SK-N-SH (cell line): ENCODE data around the gene ERCC5. TPM values are rescaled to one million over a fixed set of nuclear protein-coding genes. Genes with fewer than 3 reads are reported as not detected.

Experiments used
- CTCF ChIA-PET: fragments of 300-600, 350-600 bp; formaldehyde crosslinking; extraction: SDS; loops from one replicate; lab custom pipeline; 2021; lab: Yijun Ruan, JAX
- POLR2A ChIA-PET: fragments of 350-600 bp; sonication (Branson Sonifier 250); formaldehyde crosslinking; extraction: SDS; loops from one replicate; lab custom pipeline; 2020; ENCODE audit warnings: antibody characterized with exemption, inconsistent platforms; lab: Yijun Ruan, JAX
- DNase-seq: peaks from one replicate; pipeline ENCODE4 v3.0.0; 2012
- H2AFZ ChIP-seq: fragments of 200-600 bp; sonication (generic); 2 replicates; pipeline ENCODE4 v1.8.1; 2016; ENCODE audit warnings: antibody characterized with exemption, mild to moderate bottlenecking, low read depth
- H3F3A ChIP-seq: fragments of 200-600 bp; sonication (generic); replicated peaks from 2 replicates; pipeline ENCODE3; 2016; ENCODE audit warnings: antibody characterized with exemption, mild to moderate bottlenecking; ENCODE audit not compliant: insufficient read depth
- H3K27ac ChIP-seq, 2 experiments: fragments of 200-500 bp in 1 of 2; fragments of 200-600 bp in 1 of 2; sonication (Bioruptor generic) in 1 of 2; sonication (generic), shearing (Covaris generic) in 1 of 2; 2 replicates each; pipeline versions ENCODE4 v1.5.1 to v1.6.1; 2014 to 2016; ENCODE audit warnings: low read depth in 2 of 2, inconsistent platforms in 1 of 2, low read length in 1 of 2, mild to moderate bottlenecking in 1 of 2, mixed read lengths in 1 of 2
- H3K27me3 ChIP-seq: fragments of 200-600 bp; sonication (generic), shearing (Covaris generic); 2 replicates; pipeline ENCODE4 v1.6.1; 2016; ENCODE audit warnings: mixed run types; ENCODE audit not compliant: insufficient read depth
- H3K36me3 ChIP-seq, 2 experiments: fragments of 200-500 bp in 1 of 2; fragments of 200-600 bp in 1 of 2; sonication (Bioruptor generic) in 1 of 2; sonication (generic) in 1 of 2; replicated peaks in 1 of 2; 2 replicates each; pipeline versions ENCODE3 to v1.5.1; 2014 to 2016; ENCODE audit warnings: low read length in 1 of 2, mild to moderate bottlenecking in 1 of 2; ENCODE audit not compliant: insufficient read depth in 2 of 2, control insufficient read depth in 1 of 2
- H3K4me1 ChIP-seq, 2 experiments: fragments of 200-500 bp in 1 of 2; fragments of 200-600 bp in 1 of 2; sonication (Bioruptor generic) in 1 of 2; sonication (generic), shearing (Covaris generic) in 1 of 2; 2 replicates each; pipeline versions ENCODE4 v1.5.1 to v1.6.1; 2014 to 2016; ENCODE audit warnings: low read depth in 1 of 2, low read length in 1 of 2, mixed run types in 1 of 2; ENCODE audit not compliant: insufficient read depth in 2 of 2, control insufficient read depth in 1 of 2
- H3K4me2 ChIP-seq: fragments of 200-600 bp; sonication (generic), shearing (Covaris generic); 2 replicates; pipeline ENCODE4 v1.6.1; 2017; ENCODE audit warnings: mixed run types
- H3K4me3 ChIP-seq, 2 experiments: fragments of 200-500 bp in 1 of 2; fragments of 200-600 bp in 1 of 2; sonication (Bioruptor generic) in 1 of 2; sonication (generic), shearing (Covaris generic) in 1 of 2; 2 replicates each; pipeline versions ENCODE4 v1.5.1 to v1.8.1; 2014 to 2016; ENCODE audit warnings: low read depth in 2 of 2, inconsistent platforms in 1 of 2, low read length in 1 of 2, mild to moderate bottlenecking in 1 of 2, mixed read lengths in 1 of 2, moderate library complexity in 1 of 2
- H3K79me2 ChIP-seq: fragments of 200-600 bp; sonication (generic); 2 replicates; pipeline ENCODE4 v1.8.1; 2017; ENCODE audit warnings: mild to moderate bottlenecking; ENCODE audit not compliant: insufficient read depth
- H3K9ac ChIP-seq: fragments of 200-600 bp; sonication (generic); 2 replicates; pipeline ENCODE4 v1.6.1; 2017; ENCODE audit warnings: mixed run types
- H3K9me2 ChIP-seq: fragments of 200-600 bp; sonication (generic); 2 replicates; pipeline ENCODE4 v1.6.1; 2017; ENCODE audit warnings: mixed run types
- H3K9me3 ChIP-seq: fragments of 200-600 bp; sonication (generic); 2 replicates; pipeline ENCODE4 v1.6.1; 2017; ENCODE audit warnings: mixed run types, mild to moderate bottlenecking, moderate library complexity
- H4K20me1 ChIP-seq: fragments of 200-600 bp; sonication (generic); 2 replicates; pipeline ENCODE4 v1.6.1; 2017; ENCODE audit warnings: mild to moderate bottlenecking, mixed run types; ENCODE audit not compliant: insufficient read depth
- CHD2 ChIP-seq: fragments of 150-350 bp; IDR thresholded peaks from 2 replicates; pipeline ENCODE4 v1.6.1; 2018; ENCODE audit warnings: low read length; ENCODE audit not compliant: partially characterized antibody
- EP300 ChIP-seq, 2 experiments: IDR thresholded peaks; 2 replicates each; pipeline versions ENCODE4 v1.4.0 to v1.6.1; 2012; ENCODE audit warnings: borderline replicate concordance in 1 of 2, low read depth in 1 of 2, low read length in 1 of 2
- EZH2phosphoT487 ChIP-seq: fragments of 200-600 bp; sonication (generic); IDR thresholded peaks from 2 replicates; pipeline ENCODE4 v1.6.1; 2017; ENCODE audit warnings: low read depth, mixed run types, mild to moderate bottlenecking, antibody characterized with exemption, moderate library complexity, borderline replicate concordance
- FOSL2 ChIP-seq: IDR thresholded peaks from 2 replicates; pipeline ENCODE4 v1.4.0; 2012; ENCODE audit warnings: low read depth, mild to moderate bottlenecking, moderate library complexity, borderline replicate concordance
- FOXJ3 ChIP-seq: sonication (generic); formaldehyde crosslinking; IDR thresholded peaks from 2 replicates; pipeline ENCODE4 v1.5.1; 2020; ENCODE audit warnings: mild to moderate bottlenecking, missing genetic modification reagents
- FOXM1 ChIP-seq: IDR thresholded peaks from 2 replicates; pipeline ENCODE4 v1.4.0; 2012; ENCODE audit warnings: low read depth, mild to moderate bottlenecking
- GABPA ChIP-seq: IDR thresholded peaks from 2 replicates; pipeline ENCODE4 v1.4.0; 2012; ENCODE audit warnings: low read depth, mild to moderate bottlenecking
- GATA2 ChIP-seq: sonication (generic); formaldehyde crosslinking; IDR thresholded peaks from 2 replicates; pipeline ENCODE4 v1.5.0; 2020; ENCODE audit warnings: mild to moderate bottlenecking, missing genetic modification reagents
- IRF3 ChIP-seq: fragments of 150-350 bp; IDR thresholded peaks from 2 replicates; pipeline ENCODE4 v1.6.1; 2016; ENCODE audit warnings: mild to moderate bottlenecking, low read depth, low read length
- JUND ChIP-seq: IDR thresholded peaks from 2 replicates; pipeline ENCODE4 v1.4.0; 2012
- MEF2A ChIP-seq: IDR thresholded peaks from 2 replicates; pipeline ENCODE4 v1.4.0; 2012; ENCODE audit warnings: low read depth, borderline replicate concordance
- MXI1 ChIP-seq: IDR thresholded peaks from 2 replicates; pipeline ENCODE4 v1.6.1; 2012; ENCODE audit warnings: mild to moderate bottlenecking, low read depth, low read length, improper control_type of control experiment
- NFIC ChIP-seq: IDR thresholded peaks from 2 replicates; pipeline ENCODE4 v1.4.0; 2012; ENCODE audit warnings: borderline replicate concordance
- POLR2AphosphoS5 ChIP-seq: IDR thresholded peaks from 2 replicates; pipeline ENCODE4 v1.6.1; 2012; ENCODE audit warnings: low read depth, low read length
- RAD21 ChIP-seq: IDR thresholded peaks from 2 replicates; pipeline ENCODE4 v1.6.1; 2012; ENCODE audit warnings: mild to moderate bottlenecking, low read length
- REST ChIP-seq: IDR thresholded peaks from 2 replicates; pipeline ENCODE4 v1.6.1; 2012; ENCODE audit warnings: mild to moderate bottlenecking, low read depth, low read length, moderate library complexity
- RFX5 ChIP-seq: IDR thresholded peaks from 2 replicates; pipeline ENCODE4 v1.6.1; 2012; ENCODE audit warnings: mild to moderate bottlenecking, improper control_type of control experiment, low read length
- RXRA ChIP-seq: IDR thresholded peaks from 2 replicates; pipeline ENCODE4 v1.4.0; 2012; ENCODE audit warnings: low read depth, mild to moderate bottlenecking, borderline replicate concordance
- TEAD4 ChIP-seq: IDR thresholded peaks from 2 replicates; pipeline ENCODE4 v1.4.0; 2012; ENCODE audit warnings: mild to moderate bottlenecking, borderline replicate concordance; ENCODE audit not compliant: insufficient read depth
- USF2 ChIP-seq: fragments of 150-350 bp; IDR thresholded peaks from 2 replicates; pipeline ENCODE4 v1.6.1; 2017; ENCODE audit warnings: antibody characterized with exemption, low read length, low read depth, borderline replicate concordance
- WGBS: methylation state at CpG from one replicate; pipeline ENCODE4 v1.1.6; 2017; ENCODE audit warnings: low lambda C conversion rate; 5-methylcytosine and 5-hydroxymethylcytosine counted together
- polyA plus RNA-seq, 3 experiments: library from polyadenylated mRNA; depleted of rRNA; stranded (reverse); fragments of >200 nt; gene quantifications; 2 replicates each; pipeline ENCODE4 v1.2.3, GENCODE V29; 2012

Gene ERCC5
- polyA plus RNA-seq, 1 of the 3 experiments (the other 2 are of a cell fraction), result 14.1 TPM

GRCh38 chr13:102901615-102902305 is 55.9 kb downstream of the ERCC5 start:
- no peak overlapping the region for H3K27ac ChIP-seq
- H3K4me1 ChIP-seq, result peaks cover 0 to 2% of the 10 kb centered on the region in 2 experiments; a peak in 2 of 4 replicates
- H3F3A ChIP-seq, result no peaks in the 10 kb centered on the region
- no peaks in the 10 kb centered on the region for H3K9me2 ChIP-seq
- H3K4me2 ChIP-seq, result no peak overlapping the region
- no peaks in the 10 kb centered on the region for H3K27me3 ChIP-seq
- peaks cover 3% of the 10 kb centered on the region; the same call in 1 of the 2 replicates for H3K9me3 ChIP-seq
- TF ChIP-seq JUND (no peak), REST (no peak), FOXM1 (no peak), FOSL2 (no peak), IRF3 (no peak), RFX5 (no peak), TEAD4 (no peak), FOXJ3 (no peak), RXRA (no peak), CHD2 (no peak), EZH2phosphoT487 (no peak), GATA2 (no peak), POLR2AphosphoS5 (no peak), MEF2A (no peak), EP300 (IDR thresholded peaks at IDR 0.05; ENCODE audit: borderline replicate concordance in 1 of 2, low read depth in 1 of 2, low read length in 1 of 2) (no peak), RAD21 (no peak), MXI1 (no peak), NFIC (no peak), GABPA (no peak), USF2 (no peak)
- H3K36me3 ChIP-seq, result no peaks in the 10 kb centered on the region
- no peak overlapping the region for H3K9ac ChIP-seq
- WGBS, result 47% methylated on average over 5 of the region's 5 CpGs
- H3K79me2 ChIP-seq, result no peaks in the 10 kb centered on the region
- ChIA-PET POLR2A (no interaction called here), CTCF (interaction anchor here (2.6 kb wide), 1 partner anchor 31 kb away, joined by 11 read pairs; no protein-coding TSS in a partner anchor)
- no peak overlapping the region for H2AFZ ChIP-seq
- no peaks in the 10 kb centered on the region for H4K20me1 ChIP-seq
- no peak for DNase-seq
- no peak overlapping the region for H3K4me3 ChIP-seq
